Measurements from ENCODE around the gene ZFP57. TPM values are rescaled to one million over a fixed set of nuclear protein-coding genes. Genes with fewer than 3 reads are reported as not detected.
A peak's percentile ranks its signal among the peaks of the same experiment; 100 is the strongest.

ZFP57 gene
- total RNA-seq, 1 donor from 2014 or later, result not detected

GRCh38 chr6:29626948-29627754, 53.8 kb downstream of the ZFP57 start:
- DNase-seq (ENCODE audit: low spot score), result peak; percentile 78

DNA sequence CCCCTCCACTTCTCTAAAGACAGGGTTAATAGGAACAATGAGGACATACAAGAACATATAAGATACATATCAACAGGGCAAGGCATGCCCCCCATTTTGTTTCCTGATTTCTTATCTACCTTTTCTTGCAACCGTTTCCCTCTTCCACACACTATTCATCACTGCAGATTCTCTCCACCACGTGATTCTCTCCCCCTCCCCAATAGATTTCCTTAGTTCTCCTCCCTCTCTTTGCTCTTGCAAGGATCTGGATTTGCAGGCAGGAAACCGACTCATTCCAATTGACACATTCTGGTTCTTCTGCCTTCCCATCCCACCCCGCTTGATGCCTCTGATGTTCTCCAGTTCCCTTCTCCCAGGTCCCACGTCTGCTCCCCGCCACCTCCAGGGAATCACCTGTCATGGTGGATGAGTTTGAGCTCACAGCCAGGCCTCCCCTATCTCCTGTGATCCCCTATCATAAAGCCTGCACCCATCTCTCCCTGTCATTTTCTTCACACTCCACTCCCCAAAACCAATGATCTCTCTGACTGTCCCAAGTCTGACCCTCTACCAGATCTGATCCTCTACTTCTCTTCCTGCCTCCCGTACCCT, 55.5 kb downstream of the ZFP57 start:
- DNase-seq (ENCODE audit: low spot score), result no peak

DNA sequence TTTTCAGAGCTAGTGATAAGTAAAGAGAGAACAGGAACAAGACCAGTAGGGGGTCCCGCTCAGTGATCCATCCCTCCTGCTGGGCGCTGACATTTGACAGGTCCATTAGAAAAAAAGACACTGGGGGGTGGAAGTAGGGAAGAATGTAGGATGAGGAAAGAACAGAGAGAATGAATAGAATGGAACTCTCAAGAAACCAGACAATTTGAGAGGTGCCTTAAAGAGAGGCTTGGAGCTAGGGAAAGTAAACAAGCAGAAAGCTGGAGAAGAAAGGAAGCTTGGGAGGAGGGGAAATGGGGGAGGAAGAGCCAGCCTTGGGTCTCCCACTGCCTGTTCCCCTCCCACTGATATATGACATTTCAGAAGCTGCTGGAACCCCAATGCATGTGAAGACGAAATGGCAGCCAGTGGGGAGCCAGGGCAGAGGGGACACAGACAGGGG, 56.4 kb downstream of the ZFP57 start:
- DNase-seq (ENCODE audit: low spot score), result no peak

Other genes starting within 250 kb of the ZFP57 start
- not detected for gene OR10C1, start 241.8 kb downstream of the ZFP57 start, total RNA-seq
- gene OR11A1, start 224.1 kb downstream of the ZFP57 start, total RNA-seq, result not detected
- not detected for gene OR2H1, start 224.0 kb downstream of the ZFP57 start, total RNA-seq
- gene MAS1L, start 193.2 kb downstream of the ZFP57 start, total RNA-seq, result not detected
- gene UBD, start 121.4 kb downstream of the ZFP57 start, total RNA-seq, result not detected
- gene OR2H2, start 96.0 kb downstream of the ZFP57 start, total RNA-seq, result not detected
- gene GABBR1, start 48.0 kb downstream of the ZFP57 start, total RNA-seq, result 33.5 TPM
- not detected for gene MOG, start 24.1 kb downstream of the ZFP57 start, total RNA-seq
- 66.5 TPM for gene HLA-F, start 42.3 kb upstream of the ZFP57 start, total RNA-seq
- gene HLA-G, start 146.7 kb upstream of the ZFP57 start, total RNA-seq, result not detected

Data from mesenteric fat pad (tissue), 1 donor.